ENCODE data around the gene DNAJC6.

- TF ChIP-seq CTCF (conservative IDR thresholded peaks at IDR 0.05) (no peak), EZH2 (IDR thresholded peaks at IDR 0.05; ENCODE audit: low read depth) (no peak)
Measured at GRCh38 chr1:65444128-65444640, 134.8 kb downstream of the DNAJC6 start.
